ENCODE measurements around the gene PBX4.

- TF ChIP-seq CTCF (IDR thresholded peaks at IDR 0.05) = no peak
- TF ChIP-seq POLR2A (IDR thresholded peaks at IDR 0.05) = no peak
These were observed 60.4 kb downstream of the PBX4 start for GRCh38 chr19:19558055-19558454.

Measured in stomach (tissue), 4 donors.